ENCODE results near the gene SNAPC4.

DNA sequence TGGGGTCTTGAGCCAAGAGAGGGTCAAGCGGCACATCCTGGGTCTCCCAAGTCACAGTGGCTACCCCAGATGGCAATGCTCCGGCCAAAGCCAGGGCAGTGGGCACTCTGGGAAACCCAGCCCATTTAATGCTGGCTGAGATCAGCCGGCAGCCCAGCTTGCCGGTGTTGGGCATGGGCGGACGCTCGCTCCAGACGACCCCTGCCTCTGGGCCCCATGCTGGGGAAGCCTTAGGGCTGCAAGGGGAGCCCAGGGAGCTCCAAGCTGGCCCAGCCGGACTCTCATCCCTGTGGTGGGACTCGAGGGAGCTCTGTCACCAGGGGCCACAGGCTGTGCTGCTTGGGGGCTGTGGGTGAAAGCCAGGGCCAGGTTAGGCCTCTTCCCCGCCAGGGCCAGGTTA, 20.6 kb downstream of the SNAPC4 start:
- TF ChIP-seq CTCF (IDR thresholded peaks at IDR 0.05; ENCODE audit: insufficient read depth, low read length, poor library complexity, severe bottlenecking) (no peak), EZH2phosphoT487 (conservative IDR thresholded peaks at IDR 0.05; ENCODE audit: low read length) (no peak)
